ENCODE results near the gene HPN.
"Not testable (repeated sequence)": the region's sequence is repeated elsewhere in the genome, so short reads cannot be mapped to it uniquely, and the experiment has no call there.

Gene HPN

DNA sequence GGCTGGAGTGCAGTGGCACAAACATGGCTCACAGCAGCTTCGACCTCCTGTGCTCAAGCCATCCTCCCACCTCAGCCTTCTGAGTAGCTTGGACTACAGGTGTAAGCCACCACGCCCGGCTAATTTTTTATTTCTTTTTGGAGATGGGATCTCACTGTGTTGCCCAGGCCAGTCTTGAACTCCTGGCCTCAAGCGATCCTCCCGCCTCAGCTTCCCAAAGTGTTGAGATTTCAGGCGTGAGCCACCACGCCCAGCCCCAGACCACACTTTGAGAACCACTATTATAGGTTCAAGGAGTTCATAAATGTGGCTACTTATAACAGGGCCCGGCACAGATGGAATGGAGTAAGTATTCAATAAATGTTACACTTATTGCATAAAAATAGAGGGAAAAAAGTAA, 14.5 kb upstream of the HPN start:
- Histone ChIP-seq H3K36me3 (replicated peaks) (peaks cover 57% of the 10 kb centered on the region), H3K4me3 (no peak overlapping the region), H3K27me3 (ENCODE audit: low read depth) (no peaks in the 10 kb centered on the region; the same call in 1 of the 2 replicates), H3K4me1 (peaks cover 5% of the 10 kb centered on the region), H3K9me3 (no peaks in the 10 kb centered on the region)
- DNase-seq (ENCODE audit: low spot score in 2 of 2): no peak
- in situ Hi-C loops (cut with MboI; ENCODE audit: low sequenced_read_pairs): no loop called here

- Histone ChIP-seq H3K4me3 (no peak overlapping the region), H3K4me1 (peaks cover 5% of the 10 kb centered on the region), H3K27me3 (ENCODE audit: low read depth) (no peaks in the 10 kb centered on the region; the same call in 1 of the 2 replicates), H3K9me3 (no peaks in the 10 kb centered on the region), H3K36me3 (replicated peaks) (peaks cover 52% of the 10 kb centered on the region)
- no peak for DNase-seq (ENCODE audit: low spot score in 2 of 2)
- in situ Hi-C loops (cut with MboI; ENCODE audit: low sequenced_read_pairs): no loop called here
These were observed 13.5 kb upstream of the HPN start for GRCh38 chr19:35027851-35028599.

- in situ Hi-C loops (cut with MboI; ENCODE audit: low sequenced_read_pairs); H3K4me3 ChIP-seq; H3K9me3 ChIP-seq; H3K4me1 ChIP-seq; DNase-seq (ENCODE audit: low spot score in 2 of 2); H3K27me3 ChIP-seq (ENCODE audit: low read depth): not testable (repeated sequence)
- H3K36me3 ChIP-seq (replicated peaks): peaks cover 47% of the 10 kb centered on the region
These were observed 13.0 kb upstream of the HPN start for GRCh38 chr19:35028600-35028885.

DNA sequence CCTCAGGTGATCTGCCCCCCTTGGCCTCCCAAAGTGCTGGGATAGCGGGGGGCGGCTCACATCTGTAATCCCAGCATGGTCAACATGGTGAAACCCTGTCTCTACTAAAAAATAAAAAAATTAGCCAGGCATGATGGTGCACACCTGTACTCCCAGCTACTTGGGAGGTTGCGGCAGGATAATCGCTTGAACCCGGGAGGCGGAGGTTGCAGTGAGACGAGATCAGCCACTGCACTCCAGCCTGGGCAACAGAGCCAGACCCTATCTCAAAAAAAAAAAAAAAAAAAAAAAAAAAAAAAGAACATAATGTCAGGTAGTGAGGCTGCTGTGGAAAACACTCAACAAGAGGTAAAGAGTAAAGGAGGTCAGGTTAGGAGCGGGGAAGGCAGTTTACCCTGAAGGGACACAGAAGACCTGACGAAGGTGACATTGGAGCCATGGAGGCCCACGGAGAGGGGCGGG, 12.2 kb upstream of the HPN start:
- peaks cover 39% of the 10 kb centered on the region for H3K36me3 ChIP-seq (replicated peaks)
- in situ Hi-C loops (cut with MboI; ENCODE audit: low sequenced_read_pairs); H3K9me3 ChIP-seq; H3K4me3 ChIP-seq; H3K27me3 ChIP-seq (ENCODE audit: low read depth); DNase-seq (ENCODE audit: low spot score in 2 of 2); H3K4me1 ChIP-seq: not testable (repeated sequence)

- in situ Hi-C loops (cut with MboI; ENCODE audit: low sequenced_read_pairs): no loop called here
- H3K36me3 ChIP-seq (replicated peaks): peaks cover 36% of the 10 kb centered on the region
- DNase-seq (ENCODE audit: low spot score in 2 of 2): peak in 1 of 2 experiments; percentile 41
- H3K4me3 ChIP-seq: peak overlapping the region; percentile 32
- H3K27me3 ChIP-seq (ENCODE audit: low read depth): no peaks in the 10 kb centered on the region; the same call in 1 of the 2 replicates
- peaks cover 5% of the 10 kb centered on the region for H3K4me1 ChIP-seq
- H3K9me3 ChIP-seq: no peaks in the 10 kb centered on the region
These were observed 11.7 kb upstream of the HPN start for GRCh38 chr19:35029737-35030256.

GRCh38 chr19:35030257-35031071, 11.1 kb upstream of the HPN start, which contains the start of gene SCN1B:
Gene SCN1B (plus strand): TSS chr19:35030470. CDS start chr19:35030821, 351 bp downstream.
- peaks cover 5% of the 10 kb centered on the region for H3K4me1 ChIP-seq
- no peaks in the 10 kb centered on the region; the same call in 1 of the 2 replicates for H3K27me3 ChIP-seq (ENCODE audit: low read depth)
- peak; percentile 39 to 80 for DNase-seq (ENCODE audit: low spot score in 2 of 2)
- peaks cover 29% of the 10 kb centered on the region for H3K36me3 ChIP-seq (replicated peaks)
- no peaks in the 10 kb centered on the region for H3K9me3 ChIP-seq
- peak within 1 kb of the TSS; percentile 37 for H3K4me3 ChIP-seq
- in situ Hi-C loops (cut with MboI; ENCODE audit: low sequenced_read_pairs): no loop called here

GRCh38 chr19:35031072-35031881, 10.2 kb upstream of the HPN start:
- Histone ChIP-seq H3K4me3 (peak overlapping the region; percentile 37), H3K27me3 (ENCODE audit: low read depth) (no peaks in the 10 kb centered on the region; the same call in 1 of the 2 replicates), H3K36me3 (replicated peaks) (peaks cover 21% of the 10 kb centered on the region), H3K4me1 (peaks cover 5% of the 10 kb centered on the region), H3K9me3 (no peaks in the 10 kb centered on the region)
- DNase-seq (ENCODE audit: low spot score in 2 of 2): peak; percentile 8 to 68
- in situ Hi-C loops (cut with MboI; ENCODE audit: low sequenced_read_pairs): no loop called here

GRCh38 chr19:35032356-35032865, 9.1 kb upstream of the HPN start:
- Histone ChIP-seq H3K27me3 (ENCODE audit: low read depth) (no peaks in the 10 kb centered on the region; the same call in 1 of the 2 replicates), H3K4me1 (peaks cover 5% of the 10 kb centered on the region), H3K9me3 (no peaks in the 10 kb centered on the region), H3K36me3 (replicated peaks) (peaks cover 10% of the 10 kb centered on the region), H3K4me3 (no peak overlapping the region)
- no peak for DNase-seq (ENCODE audit: low spot score in 2 of 2)
- in situ Hi-C loops (cut with MboI; ENCODE audit: low sequenced_read_pairs): no loop called here

DNA sequence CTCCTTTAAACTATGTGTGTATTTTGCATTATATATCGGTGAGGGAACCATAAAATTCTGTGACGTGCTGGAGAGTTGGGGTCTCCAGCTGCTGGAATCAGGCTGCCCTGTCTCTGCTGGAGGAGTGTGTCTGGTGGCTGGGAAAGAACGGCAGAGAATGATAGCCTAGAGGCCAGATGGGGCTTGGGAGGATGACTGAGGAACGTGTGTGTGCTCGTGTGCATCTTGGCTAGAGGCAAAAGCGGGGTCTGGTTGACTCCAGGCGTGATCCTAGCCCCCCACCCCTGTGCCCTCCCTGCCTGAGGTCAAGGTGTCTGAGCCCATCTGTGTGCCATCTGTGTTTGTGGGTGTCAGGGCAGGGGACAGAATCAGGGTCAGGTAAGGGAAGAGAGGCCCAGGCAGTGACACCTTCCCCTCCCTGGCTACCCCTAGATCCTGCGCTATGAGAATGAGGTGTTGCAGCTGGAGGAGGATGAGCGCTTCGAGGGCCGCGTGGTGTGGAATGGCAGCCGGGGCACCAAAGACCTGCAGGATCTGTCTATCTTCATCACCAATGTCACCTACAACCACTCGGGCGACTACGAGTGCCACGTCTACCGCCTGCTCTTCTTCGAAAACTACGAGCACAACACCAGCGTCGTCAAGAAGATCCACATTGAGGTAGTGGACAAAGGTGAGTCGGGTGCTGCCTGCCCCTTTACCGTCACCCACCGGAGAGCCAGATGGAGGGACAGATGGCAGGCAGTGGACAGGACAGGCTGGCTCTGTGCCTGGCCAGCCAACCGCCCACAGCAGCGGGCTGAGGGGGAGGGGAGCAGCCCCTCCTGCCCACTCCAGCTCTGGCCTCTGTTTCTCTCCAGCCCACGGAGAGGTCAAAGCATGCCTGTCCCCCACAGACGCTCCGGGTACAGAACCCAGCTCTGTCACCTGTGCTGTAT, 8.2 kb upstream of the HPN start:
- Histone ChIP-seq H3K4me1 (peaks cover 5% of the 10 kb centered on the region), H3K27me3 (ENCODE audit: low read depth) (no peaks in the 10 kb centered on the region; the same call in 1 of the 2 replicates), H3K4me3 (no peak overlapping the region), H3K36me3 (replicated peaks) (peaks cover under 1% of the 10 kb centered on the region), H3K9me3 (no peaks in the 10 kb centered on the region)
- in situ Hi-C loops (cut with MboI; ENCODE audit: low sequenced_read_pairs): no loop called here
- no peak for DNase-seq (ENCODE audit: low spot score in 2 of 2)

- H3K4me1 ChIP-seq: peaks cover 5% of the 10 kb centered on the region
- no peaks in the 10 kb centered on the region for H3K9me3 ChIP-seq
- DNase-seq (ENCODE audit: low spot score in 2 of 2): no peak
- in situ Hi-C loops (cut with MboI; ENCODE audit: low sequenced_read_pairs): no loop called here
- H3K4me3 ChIP-seq: no peak overlapping the region
- no peaks in the 10 kb centered on the region for H3K36me3 ChIP-seq (replicated peaks)
- H3K27me3 ChIP-seq (ENCODE audit: low read depth): no peaks in the 10 kb centered on the region; the same call in 1 of the 2 replicates
These were observed 7.5 kb upstream of the HPN start for GRCh38 chr19:35034005-35034502.

- in situ Hi-C loops (cut with MboI; ENCODE audit: low sequenced_read_pairs): no loop called here
- no peaks in the 10 kb centered on the region; the same call in 1 of the 2 replicates for H3K27me3 ChIP-seq (ENCODE audit: low read depth)
- H3K36me3 ChIP-seq (replicated peaks): no peaks in the 10 kb centered on the region
- H3K4me3 ChIP-seq: no peak overlapping the region
- peaks cover 5% of the 10 kb centered on the region for H3K4me1 ChIP-seq
- no peak for DNase-seq (ENCODE audit: low spot score in 2 of 2)
- no peaks in the 10 kb centered on the region for H3K9me3 ChIP-seq
These were observed 6.7 kb upstream of the HPN start for GRCh38 chr19:35034588-35035382.

All from HAP-1 (cell line).